Measurements from ENCODE around the gene ADRA2A. TPM values are rescaled to one million over a fixed set of nuclear protein-coding genes. Genes with fewer than 3 reads are reported as not detected.

The ADRA2A gene
- polyA plus RNA-seq, 1 donor (not counting 4 experiments of a cell fraction or from before 2014, with no cell fraction given), result not detected

DNA sequence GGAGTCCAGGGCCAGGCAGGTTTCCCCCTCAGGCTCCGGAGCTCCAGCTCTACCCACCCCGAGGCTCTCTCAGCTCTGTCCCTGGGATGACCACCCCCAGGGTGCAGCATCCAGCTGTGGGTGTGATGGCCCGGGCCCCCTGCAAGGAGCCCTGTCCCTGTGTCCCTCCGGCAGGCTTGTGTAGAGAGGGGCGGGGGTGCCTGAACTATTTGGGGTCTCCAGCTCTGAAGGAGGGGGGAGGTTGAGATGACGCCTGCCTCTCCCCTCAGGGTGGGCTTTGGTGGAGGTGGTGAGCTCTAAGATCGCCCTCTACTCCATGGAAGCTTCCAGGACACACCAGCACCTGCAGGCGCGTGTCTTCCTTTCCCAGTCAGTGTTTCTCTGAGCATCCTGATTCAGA, 39.4 kb downstream of the ADRA2A start:
- DNase-seq (ENCODE audit: low read depth, low spot score) (no peak), FAIRE-seq (no peak)
- H3K9me1 ChIP-seq (ENCODE audit: control insufficient read depth, extremely low read depth, insufficient read depth, low read length), result no peaks in the 10 kb centered on the region
- no peaks in the 10 kb centered on the region for H3K27me3 ChIP-seq (ENCODE audit: control insufficient read depth, extremely low read depth, insufficient read depth, low read length)
- H4K20me1 ChIP-seq (ENCODE audit: control insufficient read depth, extremely low read depth, insufficient read depth, low read length), result no peaks in the 10 kb centered on the region
- H3K4me1 ChIP-seq (ENCODE audit: control insufficient read depth, extremely low read depth, insufficient read depth, low read length), result no peaks in the 10 kb centered on the region
- TF ChIP-seq EZH2 (IDR thresholded peaks at IDR 0.05; ENCODE audit: low read length), result no peak
- TF ChIP-seq, protein P1, sequence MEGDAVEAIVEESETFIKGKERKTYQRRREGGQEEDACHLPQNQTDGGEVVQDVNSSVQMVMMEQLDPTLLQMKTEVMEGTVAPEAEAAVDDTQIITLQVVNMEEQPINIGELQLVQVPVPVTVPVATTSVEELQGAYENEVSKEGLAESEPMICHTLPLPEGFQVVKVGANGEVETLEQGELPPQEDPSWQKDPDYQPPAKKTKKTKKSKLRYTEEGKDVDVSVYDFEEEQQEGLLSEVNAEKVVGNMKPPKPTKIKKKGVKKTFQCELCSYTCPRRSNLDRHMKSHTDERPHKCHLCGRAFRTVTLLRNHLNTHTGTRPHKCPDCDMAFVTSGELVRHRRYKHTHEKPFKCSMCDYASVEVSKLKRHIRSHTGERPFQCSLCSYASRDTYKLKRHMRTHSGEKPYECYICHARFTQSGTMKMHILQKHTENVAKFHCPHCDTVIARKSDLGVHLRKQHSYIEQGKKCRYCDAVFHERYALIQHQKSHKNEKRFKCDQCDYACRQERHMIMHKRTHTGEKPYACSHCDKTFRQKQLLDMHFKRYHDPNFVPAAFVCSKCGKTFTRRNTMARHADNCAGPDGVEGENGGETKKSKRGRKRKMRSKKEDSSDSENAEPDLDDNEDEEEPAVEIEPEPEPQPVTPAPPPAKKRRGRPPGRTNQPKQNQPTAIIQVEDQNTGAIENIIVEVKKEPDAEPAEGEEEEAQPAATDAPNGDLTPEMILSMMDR (optimal IDR thresholded peaks at IDR 0.05 in 1 of 3, IDR thresholded peaks at IDR 0.05 in 1 of 3, conservative IDR thresholded peaks at IDR 0.05 in 1 of 3; ENCODE audit: extremely low read depth in 1 of 3, insufficient read depth in 2 of 3, low read length in 3 of 3), result no peak
- no peaks in the 10 kb centered on the region for H3K9me3 ChIP-seq (ENCODE audit: control insufficient read depth, low read depth, low read length)
- H3K4me2 ChIP-seq (ENCODE audit: control insufficient read depth, extremely low read depth, insufficient read depth, low read depth, low read length), result no peak overlapping the region
- no peaks in the 10 kb centered on the region for H3K79me2 ChIP-seq (ENCODE audit: control insufficient read depth, insufficient read depth, low read length)
- no peak overlapping the region for H3K9ac ChIP-seq (ENCODE audit: control insufficient read depth, extremely low read depth, insufficient read depth, low read length)
- no peaks in the 10 kb centered on the region for H3K36me3 ChIP-seq (ENCODE audit: control insufficient read depth in 2 of 2, extremely low read depth in 1 of 2, insufficient read depth in 2 of 2, low read length in 2 of 2)
- H3K4me3 ChIP-seq (ENCODE audit: control insufficient read depth in 2 of 3, extremely low read depth in 1 of 3, insufficient read depth in 2 of 3, low read depth in 1 of 3, low read length in 3 of 3), result no peak overlapping the region
- dilution Hi-C loops (cut with MboI; ENCODE audit: extremely low pct_ligation_motif_present, low sequenced_read_pairs), result no loop called here
- H2AFZ ChIP-seq (ENCODE audit: control insufficient read depth, low read length), result no peak overlapping the region
- H3K27ac ChIP-seq (ENCODE audit: control insufficient read depth, insufficient read depth, low read length), result no peak overlapping the region

GRCh38 chr10:111116762-111117445, 40.1 kb downstream of the ADRA2A start:
- TF ChIP-seq, protein P1 (optimal IDR thresholded peaks at IDR 0.05 in 1 of 3, IDR thresholded peaks at IDR 0.05 in 1 of 3, conservative IDR thresholded peaks at IDR 0.05 in 1 of 3; ENCODE audit: extremely low read depth in 1 of 3, insufficient read depth in 2 of 3, low read length in 3 of 3), result no peak
- no peak for TF ChIP-seq EZH2 (IDR thresholded peaks at IDR 0.05; ENCODE audit: low read length)
- Histone ChIP-seq H3K9ac (ENCODE audit: control insufficient read depth, extremely low read depth, insufficient read depth, low read length) (no peak overlapping the region), H2AFZ (ENCODE audit: control insufficient read depth, low read length) (no peak overlapping the region), H4K20me1 (ENCODE audit: control insufficient read depth, extremely low read depth, insufficient read depth, low read length) (no peaks in the 10 kb centered on the region), H3K27ac (ENCODE audit: control insufficient read depth, insufficient read depth, low read length) (no peak overlapping the region), H3K36me3 (ENCODE audit: control insufficient read depth in 2 of 2, extremely low read depth in 1 of 2, insufficient read depth in 2 of 2, low read length in 2 of 2) (no peaks in the 10 kb centered on the region), H3K4me3 (ENCODE audit: control insufficient read depth in 2 of 3, extremely low read depth in 1 of 3, insufficient read depth in 2 of 3, low read depth in 1 of 3, low read length in 3 of 3) (no peak overlapping the region), H3K27me3 (ENCODE audit: control insufficient read depth, extremely low read depth, insufficient read depth, low read length) (no peaks in the 10 kb centered on the region), H3K4me1 (ENCODE audit: control insufficient read depth, extremely low read depth, insufficient read depth, low read length) (no peaks in the 10 kb centered on the region), H3K4me2 (ENCODE audit: control insufficient read depth, extremely low read depth, insufficient read depth, low read depth, low read length) (no peak overlapping the region), H3K9me3 (ENCODE audit: control insufficient read depth, low read depth, low read length) (no peaks in the 10 kb centered on the region), H3K79me2 (ENCODE audit: control insufficient read depth, insufficient read depth, low read length) (no peaks in the 10 kb centered on the region), H3K9me1 (ENCODE audit: control insufficient read depth, extremely low read depth, insufficient read depth, low read length) (no peaks in the 10 kb centered on the region)
- FAIRE-seq, result no peak
- dilution Hi-C loops (cut with MboI; ENCODE audit: extremely low pct_ligation_motif_present, low sequenced_read_pairs), result no loop called here
- DNase-seq (ENCODE audit: low read depth, low spot score), result no peak
